ENCODE results near the gene CCDC71.

CCDC71 gene

DNA sequence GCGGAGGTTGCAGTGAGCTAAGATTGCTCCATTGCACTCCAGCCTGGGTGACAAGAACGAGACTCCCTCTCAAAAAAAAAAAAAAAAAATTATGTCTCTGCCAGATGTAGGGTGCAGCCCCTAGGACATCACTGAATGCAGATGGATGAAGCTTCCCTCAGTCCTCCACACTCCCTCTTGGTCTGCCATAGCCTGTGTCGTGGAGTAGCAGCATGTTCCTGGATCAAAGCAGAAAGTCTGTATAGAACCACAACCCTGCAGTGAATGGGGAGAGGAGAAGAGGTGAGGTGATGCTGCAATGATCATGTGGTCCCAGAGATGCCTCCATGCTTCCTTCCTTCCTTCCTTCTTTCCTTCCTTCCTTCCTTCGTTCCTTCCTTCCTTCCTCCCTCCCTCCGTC, 18.0 kb downstream of the CCDC71 start:
- TF ChIP-seq, protein P1, sequence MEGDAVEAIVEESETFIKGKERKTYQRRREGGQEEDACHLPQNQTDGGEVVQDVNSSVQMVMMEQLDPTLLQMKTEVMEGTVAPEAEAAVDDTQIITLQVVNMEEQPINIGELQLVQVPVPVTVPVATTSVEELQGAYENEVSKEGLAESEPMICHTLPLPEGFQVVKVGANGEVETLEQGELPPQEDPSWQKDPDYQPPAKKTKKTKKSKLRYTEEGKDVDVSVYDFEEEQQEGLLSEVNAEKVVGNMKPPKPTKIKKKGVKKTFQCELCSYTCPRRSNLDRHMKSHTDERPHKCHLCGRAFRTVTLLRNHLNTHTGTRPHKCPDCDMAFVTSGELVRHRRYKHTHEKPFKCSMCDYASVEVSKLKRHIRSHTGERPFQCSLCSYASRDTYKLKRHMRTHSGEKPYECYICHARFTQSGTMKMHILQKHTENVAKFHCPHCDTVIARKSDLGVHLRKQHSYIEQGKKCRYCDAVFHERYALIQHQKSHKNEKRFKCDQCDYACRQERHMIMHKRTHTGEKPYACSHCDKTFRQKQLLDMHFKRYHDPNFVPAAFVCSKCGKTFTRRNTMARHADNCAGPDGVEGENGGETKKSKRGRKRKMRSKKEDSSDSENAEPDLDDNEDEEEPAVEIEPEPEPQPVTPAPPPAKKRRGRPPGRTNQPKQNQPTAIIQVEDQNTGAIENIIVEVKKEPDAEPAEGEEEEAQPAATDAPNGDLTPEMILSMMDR (IDR thresholded peaks at IDR 0.05) = no peak
- H3K27ac ChIP-seq = no peak overlapping the region

DNA sequence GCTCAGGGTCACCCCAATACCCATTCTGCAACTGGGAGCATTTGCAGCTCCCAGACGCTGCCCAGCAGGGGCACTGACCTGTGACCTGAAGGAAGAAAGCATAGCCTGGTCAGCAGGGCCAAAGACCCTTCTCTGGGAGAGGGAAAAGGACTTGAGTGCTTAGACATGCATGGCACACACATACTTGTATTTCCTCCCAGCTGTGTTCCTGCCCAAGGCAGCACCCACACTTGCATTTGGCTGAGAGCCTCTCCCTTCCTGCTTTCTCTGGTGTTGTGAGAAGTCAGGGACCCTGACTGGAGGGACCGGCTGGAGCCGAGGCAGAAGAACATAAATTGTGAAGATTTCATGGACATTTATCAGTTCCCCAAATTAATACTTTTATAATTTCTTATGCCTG, 26.1 kb downstream of the CCDC71 start:
- H3K27ac ChIP-seq = no peak overlapping the region
- TF ChIP-seq, protein P1 (IDR thresholded peaks at IDR 0.05) = no peak
- TF ChIP-seq ZFX (IDR thresholded peaks at IDR 0.05; ENCODE audit: borderline replicate concordance) = no peak

DNA sequence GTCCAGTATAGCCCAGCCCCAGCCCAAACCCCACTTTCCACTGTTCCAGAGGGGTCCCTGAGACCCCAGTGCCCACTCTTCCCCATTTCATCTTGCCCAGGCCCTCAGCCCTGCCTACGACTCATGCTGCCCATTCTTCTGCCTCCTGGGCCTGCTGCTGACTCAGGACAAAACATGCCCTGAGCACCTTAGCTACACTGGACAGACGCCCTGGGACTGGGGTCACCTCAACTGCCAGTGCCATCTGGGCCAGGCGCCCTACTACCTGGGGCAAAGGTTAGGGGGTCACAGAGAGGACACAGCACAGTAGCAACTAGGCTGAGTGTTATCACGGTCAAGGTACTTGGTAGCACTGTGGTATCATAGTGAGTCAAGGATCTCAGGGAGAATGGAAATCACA, 30.6 kb downstream of the CCDC71 start:
- TF ChIP-seq, protein P1 (IDR thresholded peaks at IDR 0.05) = no peak
- TF ChIP-seq ZFX (IDR thresholded peaks at IDR 0.05; ENCODE audit: borderline replicate concordance) = no peak
- no peak overlapping the region for H3K27ac ChIP-seq

DNA sequence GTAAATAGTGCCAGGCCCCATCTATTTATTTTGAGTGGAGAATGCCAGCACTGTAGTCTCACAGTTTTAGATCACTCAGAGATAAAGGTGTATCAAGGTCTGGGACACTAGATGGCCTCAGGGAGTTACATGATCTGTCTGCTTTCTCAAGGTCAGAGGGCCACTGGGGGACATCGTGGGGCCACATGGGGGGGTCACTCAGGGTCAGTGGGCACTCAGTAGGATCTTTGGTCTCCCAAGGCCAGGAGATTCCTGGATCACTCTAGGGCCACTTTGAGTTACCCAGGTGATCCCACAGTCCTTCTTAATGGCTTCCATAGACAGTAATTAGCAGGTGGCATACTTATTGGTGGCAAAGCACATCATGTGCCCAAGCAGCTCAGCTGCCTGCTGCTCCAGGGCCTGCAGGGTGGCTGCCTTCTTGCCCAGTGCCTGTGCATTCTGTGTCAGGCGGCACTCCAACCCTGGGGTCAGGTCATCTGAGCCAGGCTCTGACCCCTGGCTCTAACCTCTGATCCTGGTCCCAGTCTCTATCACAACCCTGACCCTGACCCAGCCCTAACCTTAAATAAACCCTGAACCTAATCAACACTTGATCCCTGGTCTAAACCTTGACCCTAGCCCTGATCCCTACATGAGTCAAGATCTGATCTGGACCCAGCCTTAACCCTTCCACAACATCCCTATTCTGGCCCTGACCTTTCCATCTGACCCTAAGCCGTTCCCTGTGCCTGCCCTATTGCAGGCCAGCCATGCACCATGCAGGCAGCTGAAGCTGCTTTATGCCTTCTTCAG, 31.5 kb downstream of the CCDC71 start:
- H3K27ac ChIP-seq = peak overlapping the region; percentile 64
- no peak for TF ChIP-seq ZFX (IDR thresholded peaks at IDR 0.05; ENCODE audit: borderline replicate concordance)
- TF ChIP-seq, protein P1 (IDR thresholded peaks at IDR 0.05) = peak; percentile 22

DNA sequence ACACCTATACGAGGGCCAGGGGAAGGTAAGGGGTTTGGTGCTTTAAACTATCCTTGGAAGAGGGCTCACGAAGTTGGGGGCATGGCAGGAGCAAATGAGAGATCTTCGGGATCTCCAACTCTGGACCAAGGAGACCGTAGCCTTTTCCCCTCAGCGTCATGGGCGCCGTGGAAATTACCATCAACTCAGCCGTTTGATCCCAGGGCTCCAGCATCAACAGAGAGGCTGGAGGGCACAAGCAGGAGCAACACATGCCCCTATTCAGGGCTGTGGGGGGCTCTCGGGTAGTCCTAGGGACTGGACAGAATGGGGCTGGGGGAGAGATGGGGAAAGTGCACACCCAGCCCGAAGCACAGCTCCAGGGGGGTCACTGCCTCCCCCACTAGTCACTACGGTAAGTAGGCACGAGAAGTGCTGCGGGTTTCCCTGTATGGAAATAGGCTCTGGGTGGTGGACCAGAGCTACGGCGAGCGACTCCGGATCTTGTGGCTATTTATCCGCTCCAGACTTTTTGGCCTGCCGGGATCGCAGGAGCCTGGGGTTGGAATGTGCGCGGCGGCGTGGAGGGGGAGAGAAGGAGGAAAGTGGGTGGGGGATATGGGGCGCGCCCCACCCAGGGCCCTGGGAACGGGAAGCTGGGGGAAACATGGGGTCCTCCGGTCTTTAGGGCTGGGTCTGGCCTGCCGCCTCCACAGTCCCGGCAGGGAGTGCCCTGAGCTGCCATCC, 32.7 kb downstream of the CCDC71 start:
- peak overlapping the region; percentile 64 for H3K27ac ChIP-seq

DNA sequence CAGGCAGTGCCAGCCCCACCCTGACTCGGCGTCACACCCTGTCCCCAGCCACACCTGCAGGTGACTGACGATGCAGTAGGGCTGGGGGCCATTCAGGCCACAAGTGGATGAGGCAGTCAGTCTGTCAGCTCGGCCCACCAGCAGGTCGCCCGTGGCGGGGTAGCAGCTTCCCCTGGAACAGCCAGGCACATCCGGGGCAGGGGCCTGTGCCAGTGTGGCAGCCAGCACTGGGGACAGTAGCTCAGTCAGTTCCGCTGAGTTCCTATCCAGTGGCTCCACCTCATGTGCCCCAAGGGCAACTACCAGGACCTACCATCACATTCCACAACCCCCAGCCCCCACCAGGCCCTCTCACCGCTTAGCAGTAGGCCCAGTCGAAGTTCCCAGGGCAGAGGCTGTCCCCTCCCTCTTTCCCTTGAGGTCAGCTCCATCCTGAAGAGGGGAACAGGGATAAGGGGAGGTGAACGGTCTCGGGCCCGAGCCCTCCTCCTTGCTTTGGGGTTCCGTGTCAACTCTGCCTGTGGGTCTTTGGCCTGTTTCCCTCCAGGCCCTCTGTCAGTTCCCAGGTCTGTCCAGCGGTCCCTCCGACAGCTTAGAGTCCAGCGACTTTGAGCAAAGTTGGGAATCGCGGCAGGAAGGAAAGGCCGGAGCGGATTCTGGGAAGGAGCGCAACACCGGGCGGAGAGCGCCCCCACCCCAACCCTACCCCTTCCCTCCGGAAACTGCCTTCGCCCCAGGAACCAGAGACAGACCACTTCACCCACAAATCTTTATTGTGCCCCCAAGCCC, 33.5 kb downstream of the CCDC71 start, which contains the start of gene LAMB2:
LAMB2 (minus strand) TSS at position 614 of the 789 bp plus-strand sequence; CDS start at position 431, 183 bp downstream.
- TF ChIP-seq ZFX (IDR thresholded peaks at IDR 0.05; ENCODE audit: borderline replicate concordance) = no peak
- TF ChIP-seq, protein P1 (IDR thresholded peaks at IDR 0.05) = peak; percentile 13; the same call in 1 of the 2 replicates
- H3K27ac ChIP-seq = peak within 1 kb of the TSS; percentile 64

More for the DNA sequence above, 32.7 kb downstream of the CCDC71 start:
- TF ChIP-seq, protein P1 (IDR thresholded peaks at IDR 0.05) = no peak; the same call in 1 of the 2 replicates
- no peak for TF ChIP-seq ZFX (IDR thresholded peaks at IDR 0.05; ENCODE audit: borderline replicate concordance)

All from 22Rv1 (cell line).